Erythroblast (primary cell): Measurements from ENCODE around the gene MOV10.

ENCODE experiments used
- DNase-seq, 2 experiments: peaks; one replicate each; lab custom pipeline; 2025; lab: John Stamatoyannopoulos, UW
- GATA1 ChIP-seq: IDR thresholded peaks from 2 replicates; pipeline ENCODE4 v1.6.1; 2011; ENCODE audit warnings: low read depth, mild to moderate bottlenecking, control low read depth, low read length, moderate library complexity
- POLR2A ChIP-seq: IDR thresholded peaks from 2 replicates; pipeline ENCODE4 v1.6.1; 2011; ENCODE audit warnings: mild to moderate bottlenecking, low read length

MOV10 gene

GRCh38 chr1:112686417-112686816 is 12.0 kb downstream of the MOV10 start:
- no peak for DNase-seq
- TF ChIP-seq POLR2A (no peak), GATA1 (no peak)

- peak in 1 of 2 experiments; percentile 21 for DNase-seq
- TF ChIP-seq GATA1 (no peak), POLR2A (no peak)
Measured at GRCh38 chr1:112686835-112687234, 12.4 kb downstream of the MOV10 start.

- no peak for TF ChIP-seq GATA1
- no peak for TF ChIP-seq POLR2A
- no peak for DNase-seq
Measured at GRCh38 chr1:112687361-112687760, 12.9 kb downstream of the MOV10 start.

- no peak for DNase-seq
- TF ChIP-seq GATA1 = no peak
- TF ChIP-seq POLR2A = no peak
Measured at GRCh38 chr1:112687785-112688496, 13.5 kb downstream of the MOV10 start.

- no peak for TF ChIP-seq POLR2A
- TF ChIP-seq GATA1 = no peak
- DNase-seq = no peak
Measured at GRCh38 chr1:112688781-112689193, 14.3 kb downstream of the MOV10 start.

GRCh38 chr1:112689196-112689841 is 14.9 kb downstream of the MOV10 start:
- no peak for DNase-seq

GRCh38 chr1:112689842-112690237 is 15.4 kb downstream of the MOV10 start:
- no peak for DNase-seq
- TF ChIP-seq GATA1 (no peak), POLR2A (no peak)

More at GRCh38 chr1:112689196-112689841, 14.9 kb downstream of the MOV10 start:
- TF ChIP-seq POLR2A (no peak), GATA1 (no peak)

- DNase-seq = no peak
- no peak for TF ChIP-seq POLR2A
- TF ChIP-seq GATA1 = no peak
Measured at GRCh38 chr1:112692681-112693080, 18.2 kb downstream of the MOV10 start.

GRCh38 chr1:112693821-112694220 is 19.4 kb downstream of the MOV10 start:
- TF ChIP-seq GATA1 = no peak
- no peak for TF ChIP-seq POLR2A
- DNase-seq = no peak

- DNase-seq = no peak
- TF ChIP-seq POLR2A (no peak), GATA1 (no peak)
Measured at GRCh38 chr1:112694363-112694929, 20.0 kb downstream of the MOV10 start.

- DNase-seq = no peak
- no peak for TF ChIP-seq GATA1
- TF ChIP-seq POLR2A = no peak
Measured at GRCh38 chr1:112695276-112695675, 20.8 kb downstream of the MOV10 start.

GRCh38 chr1:112696578-112697314 is 22.3 kb downstream of the MOV10 start:
- no peak for TF ChIP-seq POLR2A
- no peak for TF ChIP-seq GATA1
- peak; percentile 55 to 63 for DNase-seq

GRCh38 chr1:112697781-112698201 is 23.3 kb downstream of the MOV10 start:
- TF ChIP-seq GATA1 (no peak), POLR2A (no peak)
- no peak for DNase-seq
